HG03097 (cell line): ENCODE data around the gene NSD2.

Experiments
- ATAC-seq: cut with Tn5 transposase; IDR thresholded peaks from one replicate; pipeline ENCODE4 v1.9.1; 2021; ENCODE audit not compliant: unreplicated experiment, low FRiP score

Gene NSD2

DNA sequence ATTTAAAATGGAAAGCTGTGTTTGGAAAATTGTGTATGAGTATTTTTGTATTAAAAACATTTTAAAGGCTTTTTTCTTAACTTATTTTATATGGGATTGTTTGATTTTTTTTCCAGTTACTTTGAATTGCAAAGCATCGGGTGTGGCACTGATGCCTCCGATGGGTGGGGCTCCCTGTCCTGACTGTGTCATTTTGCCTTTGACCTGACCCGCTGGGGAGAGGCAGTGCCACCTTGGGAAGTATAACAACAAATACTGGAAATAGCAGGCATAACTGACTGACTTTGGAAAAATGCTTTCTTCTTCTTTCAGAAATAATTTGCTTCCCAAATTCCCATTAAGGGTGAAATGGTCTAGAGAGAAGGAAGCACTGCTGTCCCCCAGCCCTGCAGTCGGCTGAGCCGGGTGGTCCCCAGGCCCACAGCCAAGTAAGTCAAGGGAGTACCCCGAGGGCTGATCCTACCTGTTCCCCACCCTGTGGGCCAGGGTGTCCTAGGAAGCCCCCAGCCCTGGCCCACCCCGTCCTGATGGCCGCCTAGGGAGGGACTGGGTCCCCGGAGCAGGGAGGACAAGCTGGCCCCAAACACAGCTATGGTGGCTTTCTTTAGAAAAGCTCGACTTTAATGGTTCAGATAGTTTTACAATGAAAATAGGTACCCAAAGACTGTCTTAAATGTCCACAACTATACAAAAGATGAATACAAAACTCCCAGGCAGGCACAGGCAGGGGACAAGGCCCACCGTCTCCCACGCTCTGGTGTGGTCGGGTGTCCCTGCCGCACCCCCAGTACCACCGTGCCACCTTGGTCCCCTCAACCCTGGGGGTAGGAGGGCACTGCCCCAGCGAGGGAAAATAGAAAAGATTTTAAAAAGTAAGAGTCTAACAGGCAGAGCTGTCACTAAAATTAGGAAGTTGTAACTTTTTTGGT, 111.2 kb downstream of the NSD2 start:
- no peak for ATAC-seq

DNA sequence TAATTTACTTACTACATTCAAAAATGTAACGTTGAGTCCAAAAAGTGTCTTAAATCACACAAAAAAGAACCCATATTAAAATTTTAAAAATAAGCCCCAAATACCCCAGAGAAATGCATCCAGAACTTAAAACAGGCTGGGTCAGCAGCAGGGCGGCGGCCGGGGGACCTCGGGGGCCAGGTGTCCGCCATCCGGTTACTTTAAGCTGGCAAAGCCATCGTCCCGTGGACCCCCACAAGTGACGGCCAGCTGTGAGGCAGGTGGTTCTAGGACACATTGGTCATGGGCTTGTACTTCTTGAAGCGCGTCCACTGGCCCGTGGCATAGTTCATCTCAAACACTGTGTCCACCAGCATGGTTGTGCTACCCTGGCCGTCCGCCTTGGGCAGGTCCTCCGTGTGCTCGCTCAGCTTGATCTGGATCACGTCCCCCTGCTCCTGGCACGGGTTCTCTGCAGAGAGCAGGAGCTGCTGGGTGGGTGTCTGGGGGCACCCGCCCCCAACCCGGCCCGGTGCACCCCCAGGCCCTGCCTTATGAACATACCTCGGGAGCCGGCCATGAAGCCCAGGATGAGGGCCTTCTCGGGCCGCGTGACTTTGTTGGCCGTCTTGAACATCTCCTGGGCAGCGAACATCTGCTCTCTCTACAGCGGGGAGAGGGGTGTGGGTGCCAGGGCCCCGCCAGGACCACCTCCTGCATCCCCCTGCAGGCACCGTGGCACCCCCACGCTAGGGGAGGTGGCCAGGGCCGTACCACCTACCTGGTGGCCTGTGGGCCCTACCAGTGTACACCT, 112.1 kb downstream of the NSD2 start:
- ATAC-seq: no peak

DNA sequence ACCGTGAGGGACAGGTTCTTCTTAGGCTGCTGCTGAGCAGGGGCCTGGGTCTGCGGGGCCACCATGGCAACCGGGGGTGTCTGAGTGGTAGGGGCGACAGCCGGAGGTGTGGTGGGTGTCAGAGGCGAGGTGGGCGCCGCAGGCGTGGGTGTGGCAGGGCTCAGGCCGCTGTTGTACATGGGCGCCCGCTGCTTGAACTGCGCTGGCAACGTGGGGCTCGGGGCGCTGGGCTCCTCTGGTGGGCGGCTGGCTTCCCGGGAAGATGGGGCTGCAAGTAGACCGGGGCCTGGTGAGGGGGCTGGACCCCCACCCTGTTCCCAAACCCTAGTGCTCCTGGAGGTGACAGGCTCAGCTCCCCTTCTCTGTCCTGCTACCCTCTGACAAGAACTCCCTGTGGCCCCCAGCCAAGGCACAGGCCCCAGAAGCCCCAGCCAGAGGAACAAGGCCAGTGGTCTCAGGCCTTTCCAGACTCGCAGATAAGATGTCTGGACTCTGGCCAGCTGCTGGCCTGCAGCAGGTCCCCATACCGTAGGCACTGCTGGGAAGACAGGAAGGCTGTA, 112.7 kb downstream of the NSD2 start:
- no peak for ATAC-seq

DNA sequence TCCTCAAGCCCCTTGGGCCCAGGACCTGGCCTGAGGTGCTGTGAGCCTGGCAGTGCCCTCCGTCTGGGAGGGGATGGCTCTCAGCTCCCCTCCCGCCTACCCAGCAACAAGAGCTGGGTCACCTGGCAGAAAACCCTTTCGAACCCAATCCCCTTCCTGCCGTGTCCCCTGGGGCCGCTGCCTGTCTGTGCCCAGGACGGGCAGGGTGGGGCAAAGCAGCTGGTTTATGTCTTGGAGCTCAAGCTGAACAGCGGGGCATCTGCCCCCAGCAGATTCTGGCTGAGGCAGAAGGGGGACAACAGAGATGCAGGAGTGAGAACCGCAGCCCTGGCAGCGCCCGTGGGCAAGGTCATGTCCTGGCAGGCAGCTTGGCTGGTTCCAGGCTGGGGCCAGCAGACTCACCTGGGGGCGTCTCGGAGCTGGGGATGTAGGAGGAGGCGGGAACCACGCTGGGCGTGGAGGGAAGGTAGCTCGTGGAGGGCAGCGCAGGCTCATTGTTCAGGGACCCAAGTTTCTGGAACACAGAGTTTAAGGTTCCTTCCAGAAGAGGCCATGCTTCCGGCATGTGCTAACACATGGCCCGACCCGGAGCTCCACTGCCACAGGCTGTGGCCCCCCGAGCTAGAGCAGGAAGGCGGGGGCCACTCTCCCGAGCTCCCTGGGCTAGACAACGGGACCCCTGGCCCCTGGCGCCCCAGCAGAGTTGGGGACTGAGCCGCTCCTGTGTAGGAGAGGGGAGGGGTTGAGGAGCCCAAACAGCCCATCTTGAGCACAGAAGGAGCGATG, 113.4 kb downstream of the NSD2 start:
- ATAC-seq: no peak

DNA sequence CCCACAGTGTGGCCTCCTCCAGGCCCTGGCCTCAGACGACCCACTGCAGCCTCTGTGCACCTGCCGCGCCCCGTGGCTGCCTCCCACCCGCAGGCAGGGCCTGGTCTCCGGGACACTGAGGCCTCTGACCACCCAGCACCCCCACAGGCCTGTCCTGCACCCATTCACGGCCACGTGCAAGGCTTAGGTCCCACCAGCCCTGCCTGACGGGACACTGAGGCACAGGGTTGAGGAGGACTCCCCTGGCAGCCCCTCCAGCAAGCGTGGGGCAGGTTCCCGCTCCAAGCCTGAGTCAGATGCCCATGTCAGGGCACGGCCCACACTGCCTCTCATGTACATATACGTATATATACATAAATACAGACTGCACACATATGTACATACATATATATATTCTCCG, 114.1 kb downstream of the NSD2 start:
- no peak for ATAC-seq

DNA sequence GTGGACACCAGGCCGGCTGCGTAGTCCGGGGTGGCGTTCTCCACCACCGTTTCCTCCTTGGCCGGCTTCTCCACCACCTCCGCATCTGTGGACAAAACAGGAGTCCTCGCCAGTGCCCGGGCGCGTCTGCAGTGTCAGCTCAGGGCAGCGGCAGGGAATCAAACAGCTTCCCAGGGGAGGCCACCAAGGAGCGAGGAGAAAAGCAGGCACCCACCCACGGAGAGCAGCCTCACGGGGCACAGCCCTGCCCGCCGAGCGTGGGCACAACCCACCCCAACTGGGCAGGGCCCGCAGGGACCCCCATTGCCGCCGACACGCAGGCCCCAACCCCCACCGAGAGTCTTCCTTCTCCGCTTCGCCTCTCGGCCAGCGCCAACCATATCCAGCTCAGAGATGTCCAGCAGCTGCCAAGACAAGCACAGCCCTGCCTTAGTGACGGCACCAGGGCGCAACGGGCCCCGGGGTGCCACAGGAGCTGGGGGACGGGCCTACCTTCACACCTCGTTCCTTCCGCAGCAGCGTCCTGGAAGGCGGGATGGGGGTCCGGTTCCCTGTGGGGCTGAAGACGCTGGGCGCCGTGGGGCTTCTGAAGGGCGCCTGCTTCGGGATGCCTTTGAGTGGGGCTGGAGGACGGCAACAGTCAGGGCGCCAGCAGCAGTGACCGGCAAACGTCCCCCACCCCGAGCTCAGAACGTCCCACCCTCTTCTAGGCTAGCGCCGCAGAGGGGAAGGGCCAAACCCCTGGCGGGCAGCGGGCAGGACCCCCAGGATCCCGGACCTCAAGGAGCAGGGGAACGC, 114.8 kb downstream of the NSD2 start:
- no peak for ATAC-seq

DNA sequence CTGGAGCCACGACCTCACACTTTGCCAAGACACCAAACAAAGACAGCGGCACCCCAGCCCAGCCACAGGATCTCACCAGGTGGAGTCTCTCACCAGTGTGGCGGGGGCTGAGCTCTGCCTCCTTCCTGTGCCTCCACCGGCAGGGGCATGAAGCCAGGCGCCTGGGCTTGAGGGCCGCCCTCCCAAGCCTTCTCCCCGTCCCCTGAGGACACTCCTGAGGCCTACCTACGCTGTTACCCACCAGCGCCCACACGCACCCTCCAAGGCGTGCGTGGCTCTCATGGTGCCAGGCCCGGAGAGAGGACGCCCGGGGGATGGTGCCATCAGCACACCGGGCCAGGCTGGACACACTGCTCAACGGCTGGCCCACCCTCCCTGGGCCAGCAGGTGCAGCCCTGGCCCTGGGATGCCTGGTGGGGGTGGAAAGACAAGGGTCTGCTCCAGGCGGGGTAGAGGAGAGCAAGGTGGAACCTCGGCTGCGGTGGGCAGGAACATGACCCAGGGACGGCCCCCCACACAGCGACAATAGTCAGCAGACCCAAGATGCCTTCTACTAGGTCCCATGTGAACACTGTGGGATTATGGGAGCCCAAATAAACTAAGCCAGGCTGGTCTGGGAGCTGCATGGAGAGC, 115.5 kb downstream of the NSD2 start:
- ATAC-seq: no peak

DNA sequence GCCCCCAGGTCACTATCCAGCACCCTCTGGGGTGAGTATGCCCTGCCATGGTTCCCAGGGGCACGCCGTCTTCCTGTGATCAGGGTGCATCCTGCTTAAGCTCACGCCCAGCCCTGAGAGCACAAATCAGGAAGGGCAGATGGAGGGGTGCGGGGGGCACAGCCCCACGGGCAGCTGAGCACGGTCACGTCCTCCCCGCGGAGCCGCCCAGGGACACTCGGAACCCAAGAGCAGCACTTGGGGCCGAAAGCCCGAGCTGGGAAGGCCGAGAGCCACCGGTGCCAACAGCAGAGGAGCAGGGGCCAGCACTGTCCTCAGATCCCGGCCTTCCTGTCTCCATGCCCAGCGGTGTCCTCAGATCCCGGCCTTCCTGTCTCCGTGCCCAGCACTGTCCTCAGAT, 116.1 kb downstream of the NSD2 start:
- ATAC-seq: no peak

DNA sequence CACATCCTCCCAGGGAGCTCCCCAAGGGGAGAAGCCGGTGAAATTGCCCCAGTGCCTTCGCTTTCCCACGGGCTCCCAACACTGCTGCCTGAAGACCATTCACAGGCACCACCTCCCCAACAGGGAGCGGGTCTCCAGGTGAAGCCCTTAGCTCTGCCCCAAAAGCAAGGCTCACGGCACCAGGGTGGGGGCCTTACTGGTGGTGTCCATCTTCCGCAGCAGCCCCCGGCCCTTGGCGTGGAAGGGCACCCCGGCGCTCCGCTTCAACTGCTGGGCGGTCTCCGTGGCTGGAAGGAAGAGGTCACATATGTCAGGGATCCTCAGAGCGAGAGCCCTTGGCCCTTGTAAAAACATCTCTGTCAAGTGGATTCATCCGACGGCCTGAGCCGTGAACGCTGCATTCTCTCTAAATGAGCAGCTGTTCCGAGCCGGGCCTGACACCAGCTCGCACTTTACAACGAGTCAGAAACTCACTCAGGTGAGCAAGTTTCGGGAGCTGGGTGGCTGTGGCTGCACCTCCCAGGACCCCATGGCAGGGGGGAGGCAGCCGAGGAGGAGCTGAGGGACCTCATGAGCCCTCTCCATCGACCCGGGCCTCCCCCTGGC, 116.6 kb downstream of the NSD2 start:
- ATAC-seq: no peak

DNA sequence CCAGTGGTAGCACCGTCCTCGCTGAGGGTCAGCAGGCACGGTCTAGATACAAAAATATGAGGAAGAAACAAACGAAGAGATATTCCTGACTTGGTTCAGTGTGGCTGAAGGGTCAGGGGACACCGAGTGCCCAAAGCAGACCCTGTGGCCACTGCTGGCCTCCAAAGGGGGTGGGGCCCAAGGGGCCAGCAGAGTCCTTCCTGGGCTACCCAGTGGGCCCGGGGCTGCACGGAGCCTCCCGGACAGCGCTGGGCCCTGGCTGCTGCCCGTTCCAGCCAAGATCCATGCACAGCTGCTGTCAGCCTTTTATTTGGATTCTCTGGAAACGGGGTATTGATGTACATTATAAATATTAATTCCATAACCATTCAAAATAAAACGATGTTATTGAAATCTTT, 117.1 kb downstream of the NSD2 start:
- no peak for ATAC-seq

DNA sequence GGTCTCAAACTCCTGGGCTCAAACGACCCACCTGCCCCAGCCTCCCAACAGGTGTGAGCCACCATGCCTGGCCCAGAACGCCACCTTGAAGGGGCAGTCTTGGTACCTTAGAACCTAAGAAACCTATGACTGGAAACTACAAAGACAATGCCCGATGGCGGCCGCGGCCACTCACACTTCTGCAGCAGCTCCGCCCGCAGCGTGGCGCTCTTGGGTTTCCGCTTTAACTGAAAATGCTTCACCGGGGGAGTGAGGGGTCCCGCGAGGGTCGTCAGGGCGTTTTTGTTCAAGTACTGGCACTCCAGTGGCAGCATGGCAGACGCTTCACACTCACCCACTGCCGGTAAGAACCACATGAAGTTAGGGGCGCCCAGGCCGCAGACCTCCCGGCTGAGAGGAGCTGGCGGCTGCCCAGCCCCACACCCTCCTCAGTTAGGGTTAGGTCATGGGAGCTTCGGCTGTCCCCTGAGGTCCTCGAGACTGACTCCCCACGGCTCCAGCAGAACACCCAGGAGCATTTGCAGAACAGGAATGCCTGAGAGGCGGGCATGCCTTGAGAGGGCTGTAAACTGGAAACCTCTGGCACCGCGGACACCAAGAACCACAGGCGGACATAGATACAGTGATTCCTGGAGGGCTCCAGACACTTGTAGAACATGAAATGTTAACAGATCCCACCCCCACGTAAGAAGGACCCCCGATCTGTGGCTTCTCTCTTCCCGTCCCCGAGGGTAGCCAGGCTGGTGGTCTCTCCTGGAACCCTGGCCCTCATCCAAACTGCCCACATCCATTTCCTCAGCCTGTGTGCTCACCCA, 118.5 kb downstream of the NSD2 start:
- no peak for ATAC-seq

DNA sequence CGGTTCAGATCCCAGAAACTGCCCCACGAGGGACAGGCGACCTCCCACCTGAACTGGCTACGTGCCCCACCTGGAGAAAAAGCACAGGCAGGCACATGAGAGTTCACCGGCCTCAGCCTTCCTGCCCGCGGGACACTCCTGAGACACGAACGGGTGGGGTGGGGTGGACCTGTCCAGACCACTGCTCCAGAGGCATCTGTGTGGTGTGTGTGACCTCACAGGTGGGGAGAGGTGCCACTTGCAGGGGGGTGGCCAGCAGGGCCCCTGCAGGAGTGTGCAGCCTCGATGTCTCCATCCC, 119.1 kb downstream of the NSD2 start:
- ATAC-seq: no peak

DNA sequence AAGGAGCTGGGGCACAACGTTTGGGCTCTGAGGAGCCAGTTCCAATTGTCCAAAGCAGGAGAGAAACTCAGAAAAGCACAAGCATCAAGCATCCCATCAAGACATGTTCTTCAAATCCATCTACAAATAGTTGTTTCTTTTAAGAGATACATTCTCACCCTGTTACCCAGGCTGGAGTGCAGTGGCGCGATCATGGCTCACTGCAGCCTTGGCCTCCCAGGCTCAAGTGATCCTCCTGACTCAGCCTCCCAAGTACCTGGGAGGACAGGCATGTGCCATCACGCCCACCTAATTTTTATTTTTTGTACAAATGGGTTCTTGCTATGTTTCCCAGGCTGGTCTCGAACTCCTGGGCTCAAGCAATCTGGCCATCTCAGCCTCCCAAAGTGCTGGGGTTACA, 119.5 kb downstream of the NSD2 start:
- no peak for ATAC-seq

DNA sequence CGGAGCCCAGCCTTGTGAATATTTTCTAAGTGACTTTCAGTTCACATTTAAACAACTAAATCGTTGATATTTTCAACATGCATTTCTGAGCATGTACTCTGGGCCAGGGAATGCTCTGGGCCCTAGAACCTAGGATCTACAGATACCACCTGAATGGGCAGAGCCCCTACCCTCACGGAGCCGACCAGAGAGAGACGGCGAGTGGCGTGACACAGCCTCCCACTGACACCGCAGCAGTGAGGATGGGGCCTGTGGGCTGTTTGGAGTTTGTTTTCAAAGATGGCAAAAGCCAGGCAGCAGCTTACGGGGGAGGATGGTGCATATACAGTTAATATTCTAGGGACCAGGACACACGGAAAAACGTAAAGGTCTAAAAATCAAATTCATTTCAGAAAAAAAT, 119.9 kb downstream of the NSD2 start:
- no peak for ATAC-seq

DNA sequence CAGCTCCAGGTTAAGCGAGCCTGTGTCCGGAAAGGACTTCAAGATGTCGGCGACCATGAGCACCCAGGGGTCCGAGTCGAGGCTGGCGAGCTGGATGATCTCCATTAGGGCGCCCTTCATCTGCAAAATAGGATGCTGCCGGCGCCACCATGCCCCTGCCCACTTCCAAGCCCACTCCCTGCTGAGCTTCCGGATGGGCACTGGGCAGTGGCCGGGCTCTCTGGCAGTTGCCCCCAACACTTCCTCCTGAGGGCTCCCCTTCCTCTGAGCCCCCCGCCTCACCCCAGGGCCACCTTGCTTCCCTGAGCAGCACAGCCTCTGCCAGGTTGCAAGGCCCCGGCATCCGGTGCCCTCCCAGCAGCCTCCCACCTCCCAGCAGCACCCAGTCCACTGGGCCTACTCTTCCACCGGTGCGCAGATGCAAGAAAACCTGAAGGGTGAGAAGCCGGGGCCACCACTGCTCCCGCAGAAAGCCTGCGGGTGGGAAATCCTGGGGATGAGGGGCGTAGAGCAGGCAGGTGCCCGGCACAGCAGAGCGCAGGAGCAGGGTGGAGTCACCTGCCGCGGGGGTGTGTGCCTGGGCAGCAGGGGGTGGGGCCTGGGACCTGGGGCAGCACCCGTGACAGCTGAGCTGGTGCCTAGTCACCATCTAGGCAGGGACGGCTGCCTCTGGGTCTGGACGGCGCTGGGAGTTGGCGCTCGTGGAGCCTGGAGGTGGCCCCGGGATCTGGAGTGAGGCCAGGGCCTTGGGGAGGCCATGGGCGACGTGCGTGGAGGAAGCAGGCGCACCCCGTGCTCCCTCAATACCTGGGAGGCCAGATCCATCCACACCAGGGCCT, 120.6 kb downstream of the NSD2 start:
- no peak for ATAC-seq

DNA sequence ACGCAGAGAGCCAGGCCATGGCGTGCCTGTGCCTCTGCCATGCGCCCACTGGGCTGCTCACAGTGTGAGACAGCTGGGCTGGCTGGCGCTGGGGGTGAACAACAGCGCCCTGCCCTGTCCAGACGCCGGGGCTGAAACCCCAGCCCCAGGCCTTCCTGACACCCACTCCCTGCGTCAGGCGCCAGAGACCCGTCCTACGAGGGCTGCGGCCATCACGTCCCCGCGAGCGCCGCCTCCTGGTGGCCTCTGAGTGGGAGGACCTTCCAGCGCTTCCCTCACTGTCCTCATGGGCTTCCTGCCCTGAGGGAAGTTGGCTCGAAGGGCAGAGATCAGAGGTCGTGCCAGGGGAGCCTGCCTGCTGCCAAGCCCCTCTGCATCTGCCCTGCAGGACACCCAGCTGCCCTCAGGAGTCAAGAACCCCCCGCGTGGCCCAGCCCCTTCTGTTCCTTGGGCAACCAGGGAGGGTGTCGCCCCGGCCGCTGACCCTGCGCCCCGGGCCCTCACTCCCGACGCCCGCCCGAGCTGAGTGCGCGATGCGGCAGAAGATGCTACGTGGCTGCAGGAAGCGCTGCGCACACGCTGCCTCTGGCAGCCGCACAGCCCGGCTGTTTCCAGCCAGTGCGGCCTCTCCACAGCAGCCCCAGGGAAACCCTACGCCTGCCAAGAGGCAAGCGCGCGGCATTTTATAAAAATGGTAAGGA, 121.4 kb downstream of the NSD2 start:
- no peak for ATAC-seq

DNA sequence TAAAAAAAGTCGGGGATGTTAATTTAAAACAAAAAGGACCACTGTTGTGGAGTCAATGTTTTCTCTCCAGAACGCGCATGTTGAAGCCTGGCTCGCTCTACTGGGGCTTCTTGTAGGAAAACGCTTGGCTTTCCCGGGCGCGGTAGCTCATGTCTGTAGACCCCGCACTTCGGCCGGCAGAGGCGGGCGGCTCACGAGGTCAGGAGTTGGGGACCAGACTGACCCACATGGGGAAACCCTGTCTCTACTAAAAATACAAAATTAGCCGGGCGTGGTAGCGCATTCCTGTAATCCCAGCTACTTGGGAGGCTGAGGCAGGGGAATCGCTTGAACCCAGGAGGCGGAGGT, 122.0 kb downstream of the NSD2 start:
- no peak for ATAC-seq
